Subcutaneous adipose tissue (tissue), 4 donors: ENCODE results near the gene IL18R1. TPM values are rescaled to one million over a fixed set of nuclear protein-coding genes. Genes with fewer than 3 reads are reported as not detected.

Experiments used
- CTCF ChIP-seq: fragments of 450-650 bp; IDR thresholded peaks from one replicate; pipeline ENCODE4 v1.5.1; 2016; ENCODE audit warnings: low read depth, mild to moderate bottlenecking, control low read depth, antibody characterized with exemption, moderate library complexity
- total RNA-seq, 4 donors: library from RNA; depleted of rRNA; stranded (reverse); fragments of >200 nt; gene quantifications; one replicate each; pipeline ENCODE4 v1.1.0, GENCODE V29; 2016

Gene IL18R1
- total RNA-seq, 4 donors from 2014 or later = 12.6 to 24.9 (median 21.2) TPM

GRCh38 chr2:102315921-102316320 is 39.7 kb upstream of the IL18R1 start:
- no peak for TF ChIP-seq CTCF

- TF ChIP-seq CTCF = no peak
Observed at GRCh38 chr2:102317715-102318114, 37.9 kb upstream of the IL18R1 start.

GRCh38 chr2:102318437-102318836 is 37.2 kb upstream of the IL18R1 start:
- no peak for TF ChIP-seq CTCF

GRCh38 chr2:102321941-102322719 is 33.5 kb upstream of the IL18R1 start:
- TF ChIP-seq CTCF = no peak

GRCh38 chr2:102331311-102331980 is 24.1 kb upstream of the IL18R1 start:
- no peak for TF ChIP-seq CTCF

GRCh38 chr2:102334486-102334885 is 21.1 kb upstream of the IL18R1 start:
- TF ChIP-seq CTCF = no peak

GRCh38 chr2:102335871-102336366 is 19.7 kb upstream of the IL18R1 start:
- no peak for TF ChIP-seq CTCF
